HepG2 (cell line): ENCODE results near the gene PNKD. TPM values are rescaled to one million over a fixed set of nuclear protein-coding genes. Genes with fewer than 3 reads are reported as not detected.

Experiments used
- ATAC-seq: fragments of 200-7000 bp; cut with Tn5 transposase; 3 replicates; pipeline ENCODE4 v1.9.1; 2020; ENCODE audit warnings: mild to moderate bottlenecking, moderate library complexity
- BruUV-seq: library from RNA; stranded (reverse); fragments of 400-500 nt; replicated peaks from 2 replicates; lab custom pipeline; 2021; lab: Mats Ljungman, UMichigan
- CTCF ChIA-PET: fragments of 300-600 bp; formaldehyde crosslinking; extraction: SDS; loops from one replicate; lab custom pipeline; 2021; ENCODE audit warnings: low total read pairs, inconsistent platforms, low intra/inter-chr PET ratio; lab: Yijun Ruan, JAX
- POLR2A ChIA-PET: fragments of 350-600 bp; sonication (Branson Sonifier 250); formaldehyde crosslinking; loops from one replicate; lab custom pipeline; 2020; ENCODE audit warnings: antibody characterized with exemption, inconsistent platforms; lab: Yijun Ruan, JAX
- DNase-seq: peaks from one replicate; pipeline ENCODE4 v3.0.0-alpha.2; 2015; ENCODE audit warnings: low spot score
- FAIRE-seq: peaks from 3 replicates; lab custom pipeline; 2011; peaks lifted over from hg19 to GRCh38; lab: Jason Lieb, UNC
- H2AFZ ChIP-seq: one replicate; pipeline ENCODE4 v1.6.1; 2011; ENCODE audit warnings: low read length, inconsistent platforms
- H3K27ac ChIP-seq: fragments of 300-600 bp; 3 replicates; pipeline ENCODE4 v1.8.0; 2011; ENCODE audit warnings: mixed run types, mild to moderate bottlenecking, mixed read lengths, low read length, inconsistent platforms; ENCODE audit not compliant: insufficient read depth; ENCODE audit errors: extremely low read length
- H3K27me3 ChIP-seq, 2 experiments: fragments of 200-600 bp in 1 of 2; 2 replicates in 1 of 2; 3 replicates in 1 of 2; pipeline versions ENCODE4 v1.6.0 to v1.8.0; 2011; ENCODE audit warnings: low read length in 2 of 2, mild to moderate bottlenecking in 2 of 2, moderate library complexity in 2 of 2, inconsistent platforms in 1 of 2; ENCODE audit not compliant: insufficient read depth in 2 of 2, control insufficient read depth in 1 of 2
- H3K36me3 ChIP-seq, 2 experiments: fragments of 200-600 bp in 1 of 2; replicated peaks in 1 of 2; 2 replicates in 1 of 2; 3 replicates in 1 of 2; pipeline versions ENCODE4 v1.5.1 to v1.8.0; 2011; ENCODE audit warnings: low read length in 2 of 2, inconsistent platforms in 1 of 2; ENCODE audit not compliant: insufficient read depth in 2 of 2, control insufficient read depth in 1 of 2
- H3K4me1 ChIP-seq: 2 replicates; pipeline ENCODE4 v1.5.1; 2012; ENCODE audit warnings: low read length, inconsistent platforms; ENCODE audit not compliant: insufficient read depth
- H3K4me2 ChIP-seq: 2 replicates; pipeline ENCODE4 v1.6.0; 2011; ENCODE audit warnings: low read depth, low read length, inconsistent platforms
- H3K4me3 ChIP-seq, 3 experiments: fragments of 200-600 bp in 1 of 3; sonication (generic), shearing (Covaris generic) in 1 of 3; replicated peaks in 1 of 3; 2 replicates each; pipeline ENCODE4 v1.5.1; 2011 to 2016; ENCODE audit warnings: low read length in 3 of 3, inconsistent platforms in 2 of 3, low read depth in 2 of 3, mild to moderate bottlenecking in 2 of 3, control low read depth in 1 of 3, mixed read lengths in 1 of 3; ENCODE audit not compliant: insufficient read depth in 1 of 3
- H3K79me2 ChIP-seq: one replicate; pipeline ENCODE4 v1.6.1; 2011; ENCODE audit warnings: low read length, inconsistent platforms; ENCODE audit not compliant: insufficient read depth
- H3K9ac ChIP-seq: 2 replicates; pipeline ENCODE4 v1.6.0; 2011; ENCODE audit warnings: mild to moderate bottlenecking, low read depth, low read length, inconsistent platforms; ENCODE audit not compliant: insufficient read depth
- H3K9me3 ChIP-seq: 2 replicates; pipeline ENCODE4 v1.5.1; 2012; ENCODE audit warnings: mild to moderate bottlenecking, low read length
- H4K20me1 ChIP-seq: 2 replicates; pipeline ENCODE4 v1.6.0; 2011; ENCODE audit warnings: inconsistent platforms, mild to moderate bottlenecking, low read length, moderate library complexity; ENCODE audit not compliant: insufficient read depth
- ASH2L ChIP-seq: fragments of 300-600, 200-600 bp; sonication (generic); IDR thresholded peaks from 2 replicates; pipeline ENCODE4 v1.7.0; 2017; ENCODE audit warnings: low read depth, mild to moderate bottlenecking, moderate library complexity, mixed read lengths, low read length; ENCODE audit not compliant: insufficient read length
- CENPT ChIP-seq: sonication (generic); formaldehyde crosslinking; IDR thresholded peaks from 2 replicates; pipeline ENCODE4 v1.8.0; 2022; ENCODE audit warnings: low read depth, mild to moderate bottlenecking, moderate library complexity, missing genetic modification reagents
- KLF6 ChIP-seq: IDR thresholded peaks from 2 replicates; pipeline ENCODE4 v1.8.0; 2016; ENCODE audit warnings: missing biosample characterization, missing genetic modification reagents
- MTF1 ChIP-seq: sonication (generic); formaldehyde crosslinking; IDR thresholded peaks from 2 replicates; pipeline ENCODE4 v1.5.0; 2020; ENCODE audit warnings: missing genetic modification reagents
- NR2C2 ChIP-seq: sonication (generic); formaldehyde crosslinking; IDR thresholded peaks from 2 replicates; pipeline ENCODE4 v1.4.0; 2020; ENCODE audit warnings: missing genetic modification reagents, mild to moderate bottlenecking, moderate library complexity, borderline replicate concordance
- PCBP1 ChIP-seq: fragments of 200-400 bp; formaldehyde crosslinking; IDR thresholded peaks from 2 replicates; pipeline ENCODE4 v1.6.1; 2017; ENCODE audit warnings: mild to moderate bottlenecking, low read depth, low read length, borderline replicate concordance
- RNF2 ChIP-seq: fragments of 450-650 bp; conservative IDR thresholded peaks from 2 replicates; pipeline ENCODE4 v1.6.1; 2016; ENCODE audit warnings: low read depth
- ZFAT ChIP-seq: sonication (generic); formaldehyde crosslinking; conservative IDR thresholded peaks from 2 replicates; pipeline ENCODE4 v1.8.1; 2023; ENCODE audit warnings: missing genetic modification reagents, inconsistent platforms
- ZFP36L1 ChIP-seq: sonication (generic); formaldehyde crosslinking; IDR thresholded peaks from 2 replicates; pipeline ENCODE4 v1.8.0; 2022; ENCODE audit warnings: mild to moderate bottlenecking, missing genetic modification reagents, moderate library complexity
- ZNF17 ChIP-seq: sonication (generic); formaldehyde crosslinking; IDR thresholded peaks from 2 replicates; pipeline ENCODE4 v1.5.0; 2020; ENCODE audit warnings: mild to moderate bottlenecking, missing genetic modification reagents
- ZNF337 ChIP-seq: sonication (generic); formaldehyde crosslinking; IDR thresholded peaks from 2 replicates; pipeline ENCODE4 v1.5.1; 2020; ENCODE audit warnings: missing genetic modification reagents, low read depth, mild to moderate bottlenecking, borderline replicate concordance
- ZNF564 ChIP-seq: sonication (generic); formaldehyde crosslinking; IDR thresholded peaks from 2 replicates; pipeline ENCODE4 v1.8.1; 2023; ENCODE audit warnings: mild to moderate bottlenecking, missing genetic modification reagents
- ZNF724P ChIP-seq: sonication (generic); formaldehyde crosslinking; IDR thresholded peaks from 2 replicates; pipeline ENCODE4 v1.8.0; 2022; ENCODE audit warnings: missing genetic modification reagents, borderline replicate concordance
- ZNF749 ChIP-seq: sonication (generic); formaldehyde crosslinking; IDR thresholded peaks from 2 replicates; pipeline ENCODE4 v1.8.0; 2022; ENCODE audit warnings: mild to moderate bottlenecking, missing genetic modification reagents, moderate library complexity, borderline replicate concordance
- WGBS: methylation state at CpG from one replicate; pipeline ENCODE4 v1.1.6; 2017; ENCODE audit warnings: low lambda C conversion rate; 5-methylcytosine and 5-hydroxymethylcytosine counted together
- in situ Hi-C: cut with HindIII; loops from 2 replicates; pipeline ENCODE4 v1.10.0; 2017; ENCODE audit warnings: low pct_unique_long_range_greater_than_20kb; ENCODE audit not compliant: extremely low pct_ligation_motif_present
- intact Hi-C: fragments of 100-400 bp; cut with micrococcal nuclease; formaldehyde crosslinking; loops from one replicate; pipeline ENCODE4 v1.10.0; 2022; ENCODE audit not compliant: unreplicated experiment
- polyA plus RNA-seq, 8 experiments: library from polyadenylated mRNA; depleted of rRNA in 3 of 8; stranded (reverse) in 7 of 8; unstranded in 1 of 8; fragments of >200 nt; fragmentation: Illumina TruSeq in 4 of 8; extraction: Trizol in 4 of 8; gene quantifications; 2 replicates each; pipeline versions ENCODE4 v1.2.1 to v1.2.3, GENCODE V29; 2011 to 2016; ENCODE audit warnings: low read depth in 4 of 8, missing spikeins in 1 of 8, mixed read lengths in 1 of 8; ENCODE audit not compliant: insufficient read depth in 1 of 8
- total RNA-seq, 5 experiments: library from RNA; depleted of rRNA; stranded (reverse); fragments of >200 nt; fragmentation: Illumina TruSeq; extraction: Trizol; gene quantifications; 2 replicates each; pipeline ENCODE4 v1.2.3, GENCODE V29; 2016; ENCODE audit warnings: low read depth in 1 of 5
- TF ChIP-seq, protein P1 (sequence below): sonication (generic); formaldehyde crosslinking; IDR thresholded peaks from 2 replicates; pipeline ENCODE4 v1.8.1; 2023; ENCODE audit warnings: mild to moderate bottlenecking, missing genetic modification reagents
- TF ChIP-seq, protein P2 (sequence below): IDR thresholded peaks from 2 replicates; pipeline ENCODE4 v1.6.1; 2016; ENCODE audit warnings: missing genetic modification reagents, missing compliant biosample characterization

PNKD gene
- total and polyA plus RNA-seq, 2 of the 13 experiments (the other 11 are each of a cell fraction or from before 2014, with no cell fraction given), result 55.9 to 80.4 TPM

DNA sequence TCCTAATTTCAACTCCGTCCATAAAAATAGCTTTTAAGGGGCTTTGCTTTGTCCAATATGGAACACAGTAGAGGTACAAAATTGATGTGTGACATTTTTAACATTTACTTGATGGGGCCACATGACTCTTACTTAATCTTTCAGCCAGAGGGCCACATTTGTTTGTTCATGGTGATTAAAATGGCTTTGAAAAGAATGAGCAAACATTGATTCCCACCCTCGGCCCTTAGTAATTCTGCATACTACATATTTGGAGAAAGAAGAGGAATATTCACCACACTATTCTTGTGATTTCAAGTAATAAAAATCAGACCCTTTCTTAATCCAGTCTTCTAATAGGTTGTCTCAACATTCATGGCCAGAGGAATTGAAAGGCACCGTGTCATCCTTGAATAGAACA is 35.8 kb upstream of the PNKD start:
- BruUV-seq, result TSS peak; percentile 21

DNA sequence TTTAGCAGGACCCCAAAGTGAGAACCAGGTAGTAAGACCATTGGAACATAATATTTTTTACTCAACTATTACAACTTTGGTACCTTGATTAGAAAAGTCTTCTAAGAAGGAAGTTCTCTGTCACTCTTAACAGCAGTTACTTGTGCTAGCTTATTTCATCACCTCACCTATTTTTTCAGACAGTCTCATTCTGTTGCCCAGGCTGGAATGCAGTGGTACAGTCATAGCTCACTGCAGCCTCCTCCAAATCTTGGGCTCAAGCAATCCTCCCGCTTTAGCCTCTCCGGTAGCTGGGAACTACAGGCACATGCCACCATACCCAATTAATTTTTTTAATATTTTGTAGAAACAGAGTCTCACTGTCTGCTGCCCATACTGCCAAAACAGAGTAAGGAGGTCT is 35.3 kb upstream of the PNKD start:
- DNase-seq (no peak), ATAC-seq (no peak), FAIRE-seq (no peak)
- ChIA-PET POLR2A (no interaction called here), CTCF (no interaction called here)
- Histone ChIP-seq H2AFZ (no peak overlapping the region), H3K27me3 (no peaks in the 10 kb centered on the region), H3K27ac (no peak overlapping the region), H3K4me1 (peaks cover 40% of the 10 kb centered on the region), H3K4me3 (no peak overlapping the region), H3K9me3 (no peaks in the 10 kb centered on the region), H4K20me1 (no peaks in the 10 kb centered on the region), H3K4me2 (no peak overlapping the region), H3K79me2 (no peaks in the 10 kb centered on the region), H3K9ac (no peak overlapping the region), H3K36me3 (peaks cover 39 to 88% of the 10 kb centered on the region in 2 experiments)
- TF ChIP-seq KLF6 (CRISPR knock-in tag) (no peak), NR2C2 (CRISPR knock-in tag) (no peak)
- BruUV-seq, result no TSS peak
- in situ Hi-C loops, result no loop called here
- WGBS, result 100% methylated on average over 2 of the region's 2 CpGs
- intact Hi-C loops, result no loop called here

More for the DNA sequence above, 35.8 kb upstream of the PNKD start:
- no peak overlapping the region for H3K4me3 ChIP-seq
- H3K4me2 ChIP-seq, result no peak overlapping the region
- H4K20me1 ChIP-seq, result no peaks in the 10 kb centered on the region
- peaks cover 44% of the 10 kb centered on the region for H3K4me1 ChIP-seq
- H3K27ac ChIP-seq, result no peak overlapping the region
- in situ Hi-C loops (no loop called here), intact Hi-C loops (no loop called here)
- no peaks in the 10 kb centered on the region for H3K79me2 ChIP-seq
- H3K9ac ChIP-seq, result no peak overlapping the region
- TF ChIP-seq ZNF337 (CRISPR knock-in tag) (no peak), MTF1 (CRISPR knock-in tag) (no peak), PCBP1 (no peak), ZNF564 (CRISPR knock-in tag) (no peak), RNF2 (no peak), ASH2L (no peak), ZNF17 (no peak), ZFP36L1 (no peak), ZNF749 (no peak), CENPT (no peak), ZNF724P (CRISPR knock-in tag) (no peak), ZFAT (CRISPR knock-in tag) (no peak)
- TF ChIP-seq, protein P1, sequence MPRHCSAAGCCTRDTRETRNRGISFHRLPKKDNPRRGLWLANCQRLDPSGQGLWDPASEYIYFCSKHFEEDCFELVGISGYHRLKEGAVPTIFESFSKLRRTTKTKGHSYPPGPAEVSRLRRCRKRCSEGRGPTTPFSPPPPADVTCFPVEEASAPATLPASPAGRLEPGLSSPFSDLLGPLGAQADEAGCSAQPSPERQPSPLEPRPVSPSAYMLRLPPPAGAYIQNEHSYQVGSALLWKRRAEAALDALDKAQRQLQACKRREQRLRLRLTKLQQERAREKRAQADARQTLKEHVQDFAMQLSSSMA (CRISPR knock-in tag), result no peak
- TF ChIP-seq, protein P2, sequence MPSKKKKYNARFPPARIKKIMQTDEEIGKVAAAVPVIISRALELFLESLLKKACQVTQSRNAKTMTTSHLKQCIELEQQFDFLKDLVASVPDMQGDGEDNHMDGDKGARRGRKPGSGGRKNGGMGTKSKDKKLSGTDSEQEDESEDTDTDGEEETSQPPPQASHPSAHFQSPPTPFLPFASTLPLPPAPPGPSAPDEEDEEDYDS (CRISPR knock-in tag), result no peak
- WGBS, result 53% methylated on average over 3 of the region's 3 CpGs
- H2AFZ ChIP-seq, result no peak overlapping the region
- no peaks in the 10 kb centered on the region for H3K9me3 ChIP-seq
- FAIRE-seq (no peak), ATAC-seq (no peak), DNase-seq (no peak)
- peaks cover 42 to 91% of the 10 kb centered on the region in 2 experiments for H3K36me3 ChIP-seq
- no peaks in the 10 kb centered on the region for H3K27me3 ChIP-seq
- ChIA-PET CTCF (no interaction called here), POLR2A (no interaction called here)
